Right lobe of liver (tissue), 6 donors: ENCODE data around the gene EPHA3. TPM values are rescaled to one million over a fixed set of nuclear protein-coding genes. Genes with fewer than 3 reads are reported as not detected.

Experiments used
- ATAC-seq, 4 donors: fragments of 200-7000 bp; cut with Tn5 transposase; one replicate each; pipeline ENCODE4 v1.9.1; 2020; ENCODE audit warnings: mild to moderate bottlenecking in 4 of 4, moderate library complexity in 4 of 4
- DNase-seq, 3 donors: peaks; one replicate each; pipeline ENCODE4 v3.0.0-alpha.2; 2020
- H3K27ac ChIP-seq, 3 donors: fragments of 200-600 bp; one replicate each; pipeline ENCODE4 v1.8.0; 2022
- H3K27me3 ChIP-seq, 2 donors: fragments of 200-600 bp; one replicate each; pipeline ENCODE4 v1.8.0; 2022
- H3K36me3 ChIP-seq, 4 donors: fragments of 200-600 bp; sonication (generic) in 1 of 4; one replicate each; pipeline versions ENCODE4 v1.5.1 to v1.8.0; 2017 to 2022; ENCODE audit warnings: control low read depth in 1 of 4
- H3K4me1 ChIP-seq, 4 donors: fragments of 200-600 bp; sonication (generic) in 1 of 4; one replicate each; pipeline versions ENCODE4 v1.5.1 to v1.8.0; 2017 to 2022; ENCODE audit warnings: control low read depth in 1 of 4
- H3K4me3 ChIP-seq, 3 donors: fragments of 200-600 bp; one replicate each; pipeline ENCODE4 v1.8.0; 2022
- H3K9me3 ChIP-seq, 4 donors: fragments of 200-600 bp; sonication (generic) in 1 of 4; one replicate each; pipeline versions ENCODE4 v1.5.1 to v1.8.0; 2017 to 2022; ENCODE audit warnings: control low read depth in 1 of 4
- CTCF ChIP-seq, 4 donors: fragments of 200-600 bp in 3 of 4; fragments of 450-650 bp in 1 of 4; IDR thresholded peaks; one replicate each; pipeline versions ENCODE4 v1.5.1 to v1.8.0; 2016 to 2022; ENCODE audit warnings: antibody characterized with exemption in 4 of 4, mild to moderate bottlenecking in 2 of 4
- POLR2A ChIP-seq: fragments of 450-650 bp; IDR thresholded peaks from one replicate; pipeline ENCODE4 v1.6.1; 2017; ENCODE audit warnings: antibody characterized with exemption, mild to moderate bottlenecking
- WGBS: methylation state at CpG from one replicate; pipeline ENCODE4 v1.1.6; 2018; ENCODE audit warnings: low coverage, low lambda C conversion rate; ENCODE audit not compliant: insufficient coverage; ENCODE audit errors: missing lambda C conversion rate; 5-methylcytosine and 5-hydroxymethylcytosine counted together
- intact Hi-C, 2 donors: fragments of 100-400 bp; cut with DNase I; formaldehyde crosslinking; loops; one replicate each; pipeline versions ENCODE4 v1.11.2 to v1.14.1; 2022
- total RNA-seq, 6 experiments: library from RNA; depleted of rRNA in 2 of 6; stranded (reverse); fragments of >200 nt in 2 of 6; fragmentation: NEBNext Ultra II Directional in 3 of 6; extraction: Animal tissue kit (Norgen Biotek cat#: 25700) in 3 of 6; gene quantifications; one replicate each; pipeline versions ENCODE4 v1.1.0 to v1.2.4, GENCODE V29; 2016 to 2023
- donor health status: DM: no; HTN: yes; CAD: no.
- donor health status: DM: no; HTN: no; CAD: no.
- donor health status: DM: no; HTN: no; CAD: no.
- donor health status: DM: no; HTN: yes; CAD: no.
- donor health status: DM: no; HTN: yes; CAD: no.

EPHA3 gene
- total RNA-seq, 6 experiments from 2014 or later = 0.95 to 2.9 (median 1.5) TPM

GRCh38 chr3:89186456-89186855 lies 79.0 kb downstream of the EPHA3 start:
- Histone ChIP-seq H3K4me3 (no peak overlapping the region), H3K27ac (no peak overlapping the region), H3K27me3 (no peaks in the 10 kb centered on the region), H3K36me3 (no peaks in the 10 kb centered on the region), H3K4me1 (no peaks in the 10 kb centered on the region), H3K9me3 (no peaks in the 10 kb centered on the region)
- whole genome bisulfite sequencing = 32% methylated on average over 4 of the region's 4 CpGs
- no peak for DNase-seq
- no peak for ATAC-seq
- no peak for TF ChIP-seq CTCF (IDR thresholded peaks at IDR 0.05)
- no peak for TF ChIP-seq POLR2A
- intact Hi-C loops = no loop called here

DNA sequence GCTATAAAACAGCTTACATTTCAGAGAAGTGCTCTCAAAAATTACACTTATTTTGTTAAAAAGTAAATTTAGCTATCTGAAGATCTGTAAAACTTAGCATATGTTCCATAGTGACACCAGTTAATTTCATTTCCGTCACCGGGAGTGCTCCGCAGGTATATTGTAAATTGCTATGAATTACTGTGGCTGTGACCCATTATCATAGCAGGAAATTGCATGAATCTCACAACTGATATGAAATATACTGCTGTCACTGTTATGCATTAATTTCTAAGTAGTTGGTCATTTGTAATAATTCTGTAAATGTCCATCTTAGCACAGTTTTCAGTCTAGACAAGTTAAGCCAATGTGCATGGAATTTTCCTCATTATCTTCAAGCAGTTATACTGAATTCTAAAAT lies 91.2 kb downstream of the EPHA3 start:
- intact Hi-C loops = no loop called here
- no peak for DNase-seq
- Histone ChIP-seq H3K36me3 (no peaks in the 10 kb centered on the region), H3K9me3 (no peaks in the 10 kb centered on the region), H3K4me1 (no peaks in the 10 kb centered on the region), H3K27ac (no peak overlapping the region), H3K4me3 (no peak overlapping the region), H3K27me3 (no peaks in the 10 kb centered on the region)
- TF ChIP-seq POLR2A = no peak
- no peak for TF ChIP-seq CTCF (IDR thresholded peaks at IDR 0.05)
- no peak for ATAC-seq
- WGBS = 50% methylated on average over 3 of the region's 3 CpGs

DNA sequence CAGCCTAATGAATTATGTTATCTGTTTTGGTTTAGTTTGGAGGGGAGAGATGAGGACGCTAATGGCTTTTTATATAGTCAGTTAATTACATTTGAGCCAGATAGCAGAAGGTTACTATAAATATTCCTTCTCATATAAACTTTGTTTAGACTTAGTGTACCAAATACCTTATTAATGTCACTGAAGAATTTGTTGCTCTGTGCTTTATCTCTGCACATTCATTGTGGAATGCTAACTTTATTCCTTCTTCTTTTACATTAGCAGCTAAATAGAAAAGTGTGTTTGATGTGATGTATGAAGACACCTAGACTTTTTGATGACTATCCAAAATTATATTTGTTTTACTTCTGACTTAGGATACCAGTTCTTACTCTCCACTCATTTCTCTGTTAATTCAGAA lies 105.2 kb downstream of the EPHA3 start:
- Histone ChIP-seq H3K4me3 (no peak overlapping the region), H3K36me3 (no peaks in the 10 kb centered on the region), H3K27me3 (no peaks in the 10 kb centered on the region), H3K9me3 (peaks cover 0 to 2% (median 0%) of the 10 kb centered on the region in 4 donors), H3K4me1 (no peaks in the 10 kb centered on the region), H3K27ac (no peak overlapping the region)
- TF ChIP-seq POLR2A (no peak), CTCF (IDR thresholded peaks at IDR 0.05) (no peak)
- WGBS = 31% methylated on average over 1 of the region's 1 CpG
- no peak for ATAC-seq
- DNase-seq = no peak
- intact Hi-C loops = no loop called here

DNA sequence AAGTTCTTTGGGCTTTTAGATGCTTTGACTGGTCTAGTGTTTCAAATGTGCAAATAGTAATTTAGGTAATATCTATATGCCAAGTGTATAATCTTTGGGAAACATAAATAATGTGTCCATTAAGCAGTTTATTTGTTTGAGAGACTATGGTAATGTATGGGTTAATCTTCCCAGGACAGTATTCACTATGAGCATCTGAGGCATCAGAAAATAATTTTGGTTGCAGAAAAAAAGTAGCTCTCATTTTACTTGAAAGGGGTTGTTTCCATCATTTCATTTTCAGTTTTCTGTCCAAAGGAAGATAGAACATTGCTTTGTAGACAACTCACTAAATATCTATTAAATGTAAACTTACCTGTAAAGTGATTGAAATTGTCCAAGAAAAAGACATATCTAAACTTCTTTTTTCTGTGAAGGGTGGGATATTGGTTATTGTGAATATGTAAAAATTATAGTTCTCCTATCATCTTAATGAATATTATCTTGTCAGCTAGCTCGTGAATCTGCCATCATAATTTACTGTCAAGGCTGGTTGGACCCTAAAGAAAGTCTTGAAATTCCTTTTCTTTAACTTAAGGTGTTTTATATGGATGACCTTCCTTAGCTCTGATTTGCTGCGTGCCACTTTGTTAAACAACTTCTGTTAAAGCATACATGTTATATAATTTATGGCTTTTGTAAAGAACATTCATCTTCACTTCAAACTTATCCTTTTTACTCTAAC lies 108.8 kb downstream of the EPHA3 start:
- Histone ChIP-seq H3K27me3 (no peaks in the 10 kb centered on the region), H3K9me3 (peaks cover 0 to 2% (median 0%) of the 10 kb centered on the region in 4 donors), H3K4me1 (no peaks in the 10 kb centered on the region), H3K36me3 (no peaks in the 10 kb centered on the region), H3K4me3 (no peak overlapping the region), H3K27ac (no peak overlapping the region)
- intact Hi-C loops = no loop called here
- 21% methylated on average over 2 of the region's 2 CpGs for WGBS
- no peak for ATAC-seq
- no peak for TF ChIP-seq CTCF (IDR thresholded peaks at IDR 0.05)
- no peak for TF ChIP-seq POLR2A
- DNase-seq = no peak
